Measurements from ENCODE around the gene TMEM225.
"Not testable (repeated sequence)": the region's sequence is repeated elsewhere in the genome, so short reads cannot be mapped to it uniquely, and the experiment has no call there.

Gene TMEM225, protein sequence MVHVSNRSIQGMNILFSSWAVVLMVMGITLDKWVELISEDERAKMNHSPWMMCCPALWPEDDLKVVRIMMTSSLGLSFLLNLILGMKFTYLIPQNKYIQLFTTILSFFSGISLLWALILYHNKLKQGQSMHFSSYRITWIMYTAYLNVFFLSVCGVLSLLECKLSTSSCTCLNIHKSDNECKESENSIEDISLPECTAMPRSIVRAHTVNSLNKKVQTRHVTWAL

DNA sequence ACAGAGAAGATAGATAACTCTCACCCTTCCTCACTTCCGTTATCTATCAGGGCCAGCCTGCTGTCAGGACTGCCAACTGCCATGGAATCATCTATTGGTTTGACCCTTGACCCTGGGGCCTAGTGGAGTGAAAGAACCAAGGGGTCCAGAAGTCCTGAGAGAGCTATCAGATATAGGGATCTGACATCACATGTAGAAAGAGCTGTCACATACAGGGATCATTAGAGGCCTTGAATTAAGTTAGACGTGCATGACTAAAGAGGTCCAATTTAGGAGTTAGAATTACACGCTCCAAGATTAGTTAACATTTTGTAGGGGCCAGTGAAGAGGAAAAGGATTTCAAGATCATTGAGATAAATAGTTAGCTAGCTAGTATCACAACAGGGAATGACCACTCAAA is at the start of gene TMEM225:
TSS of gene TMEM225 (minus strand) at position 101 of the 400 bp plus-strand sequence. CDS start 245 bp downstream, outside the sequence.
- DNase-seq, result no peak

DNA sequence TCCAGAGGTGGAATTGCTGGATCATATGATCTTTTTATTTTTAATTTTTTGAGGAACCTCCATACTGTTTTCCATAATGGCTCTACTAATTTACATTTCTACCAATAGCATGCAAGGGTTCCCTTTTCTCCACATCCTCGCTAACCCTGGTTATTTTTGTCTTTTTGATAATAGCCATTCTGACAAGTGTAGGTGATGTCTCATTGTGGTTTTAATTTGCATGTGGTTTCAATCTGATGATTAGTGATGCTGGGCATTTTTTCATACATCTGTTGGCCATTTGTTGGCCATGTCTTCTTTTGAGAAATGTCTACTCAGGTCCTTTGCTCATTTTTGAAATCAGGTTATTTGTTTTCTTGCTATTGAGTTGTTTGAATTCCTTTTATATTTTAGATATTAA is 38.6 kb upstream of the TMEM225 start:
- no peak for DNase-seq

DNA sequence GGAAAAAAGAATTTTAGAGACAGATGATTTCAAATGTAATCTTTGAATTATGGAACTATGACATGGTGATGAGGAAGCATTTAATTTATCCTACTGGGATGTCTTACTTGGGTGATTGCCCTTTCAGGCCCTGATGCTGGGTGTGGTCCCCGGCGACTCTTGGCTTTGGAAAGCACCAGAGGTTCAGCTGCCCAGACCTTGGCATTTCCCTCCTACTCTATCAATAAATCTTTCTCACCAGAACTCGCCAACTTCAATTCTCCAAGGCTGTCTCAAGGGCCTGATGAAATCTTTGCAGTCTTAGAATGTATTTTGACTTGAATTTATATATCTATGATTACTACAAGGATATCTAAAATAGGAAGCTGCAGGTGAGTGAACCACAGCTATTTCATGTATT is 35.5 kb upstream of the TMEM225 start:
- DNase-seq, result no peak

DNA sequence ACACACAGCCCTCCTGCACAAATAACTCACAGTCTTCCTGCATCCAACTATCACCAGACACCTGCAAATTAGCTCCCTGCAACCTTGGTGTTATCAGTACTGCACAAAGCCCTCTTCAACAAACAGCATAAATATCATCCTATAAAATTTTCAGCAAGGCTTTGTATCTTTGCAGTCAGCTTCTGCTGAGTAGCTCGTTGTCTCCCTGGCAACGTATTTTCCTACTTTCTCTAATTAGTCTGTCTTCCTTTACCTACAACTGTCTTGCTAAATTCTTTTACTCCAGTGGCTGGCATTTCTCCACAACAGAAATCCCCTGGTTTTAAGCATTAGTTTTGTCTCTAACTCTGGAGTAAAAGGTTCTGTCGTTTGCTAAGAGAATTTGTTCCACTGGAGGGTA is 20.4 kb upstream of the TMEM225 start:
- DNase-seq, result no peak

DNA sequence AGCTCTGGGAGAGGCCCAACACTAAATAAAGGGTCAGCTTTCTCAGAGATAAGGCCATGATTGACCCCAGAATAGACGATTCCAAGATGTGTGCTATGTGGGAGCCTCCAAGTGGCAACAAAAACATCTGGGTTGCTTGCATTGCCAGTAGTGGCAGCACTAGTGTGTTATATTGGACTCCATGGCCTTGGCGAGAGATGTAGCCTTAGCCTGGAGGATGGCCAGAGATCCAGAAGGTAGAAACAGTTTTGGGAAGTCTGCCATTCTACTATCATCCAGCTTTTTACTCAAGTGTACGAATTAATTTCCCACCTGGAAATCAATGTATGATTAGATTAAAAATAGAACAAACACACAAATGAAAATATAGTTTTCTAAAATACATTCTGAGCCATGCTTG is 19.5 kb upstream of the TMEM225 start:
- no peak for DNase-seq

DNA sequence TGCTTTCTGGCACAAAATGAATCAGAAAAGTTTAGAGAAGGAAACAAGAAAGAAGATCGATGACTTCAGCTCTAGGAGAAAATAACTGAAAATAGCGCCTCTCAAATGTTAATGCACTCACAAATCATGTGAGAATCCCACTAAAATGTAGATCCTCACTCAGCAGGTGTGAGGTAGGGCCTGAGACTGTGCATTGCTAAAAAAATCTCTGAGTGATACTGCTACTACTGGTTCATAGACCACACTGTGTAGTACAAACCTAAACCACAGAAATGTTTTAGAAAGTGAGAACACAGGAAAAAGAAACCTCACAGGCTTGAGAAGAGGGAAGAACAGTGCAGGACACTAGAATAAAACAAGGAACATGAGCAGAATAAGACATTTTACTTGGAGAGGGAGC is 18.5 kb upstream of the TMEM225 start:
- no peak for DNase-seq

DNA sequence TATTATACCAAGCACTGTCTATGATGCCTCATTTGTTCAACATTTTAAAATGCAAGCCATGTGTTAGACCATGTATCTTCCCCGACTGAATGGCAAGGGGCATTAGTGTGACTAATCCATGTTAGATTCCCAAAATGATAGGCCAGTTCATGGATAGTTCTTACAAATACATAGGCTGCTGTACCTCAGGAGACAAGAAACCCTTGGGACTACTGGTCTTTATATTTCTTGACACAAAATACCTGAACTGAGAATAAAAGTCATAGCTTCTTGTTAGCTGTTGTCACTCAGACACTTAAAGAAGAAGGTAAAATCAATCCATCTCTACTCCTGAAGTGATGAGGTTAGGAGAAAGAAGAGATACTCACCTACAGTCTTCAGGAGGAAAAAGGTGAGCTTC is 16.4 kb upstream of the TMEM225 start, which contains the start of gene OR8D4:
TSS of gene OR8D4 (plus strand) at position 301 of the 400 bp plus-strand sequence. CDS start 4,265 bp downstream, outside the sequence.
- no peak for DNase-seq

DNA sequence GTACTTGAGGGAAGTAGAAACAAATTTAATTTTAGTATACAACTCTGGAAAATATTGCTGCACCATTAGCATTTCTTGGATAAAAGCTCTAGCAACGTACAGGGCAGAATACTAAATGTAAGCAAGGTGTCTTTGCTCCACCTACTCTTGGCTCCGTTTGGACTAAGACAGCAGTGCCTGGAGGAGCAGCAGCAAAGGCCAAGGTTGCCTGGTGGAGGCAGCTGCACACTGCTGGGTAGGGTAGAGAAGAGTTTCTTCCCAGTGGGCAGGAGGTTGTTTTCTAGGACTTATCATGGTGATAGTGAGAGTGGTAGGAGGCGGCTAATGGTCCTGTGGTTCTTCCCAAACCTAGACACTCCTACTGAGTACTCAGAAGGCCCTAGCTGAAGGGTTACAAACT is 14.3 kb upstream of the TMEM225 start:
- DNase-seq, result no peak

DNA sequence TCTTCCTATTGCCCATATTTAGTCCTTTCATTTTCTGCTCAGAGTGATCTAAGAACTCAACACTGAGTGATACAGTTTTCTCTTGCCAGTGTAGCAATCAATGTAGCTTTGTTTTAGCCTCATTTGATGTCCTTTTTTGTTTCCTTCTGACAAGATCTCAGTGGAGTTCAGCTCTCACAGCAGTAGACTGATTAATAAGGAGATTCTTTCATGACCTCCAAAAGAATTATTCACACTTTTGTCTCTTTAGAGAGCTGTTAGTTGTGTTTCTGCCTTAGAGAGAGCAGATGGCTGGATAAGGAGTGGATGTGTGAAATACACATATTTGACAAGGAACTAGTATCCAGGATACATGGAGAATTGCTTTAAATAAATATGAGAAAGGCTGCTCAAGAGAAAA is 6.6 kb upstream of the TMEM225 start:
- DNase-seq, result no peak

DNA sequence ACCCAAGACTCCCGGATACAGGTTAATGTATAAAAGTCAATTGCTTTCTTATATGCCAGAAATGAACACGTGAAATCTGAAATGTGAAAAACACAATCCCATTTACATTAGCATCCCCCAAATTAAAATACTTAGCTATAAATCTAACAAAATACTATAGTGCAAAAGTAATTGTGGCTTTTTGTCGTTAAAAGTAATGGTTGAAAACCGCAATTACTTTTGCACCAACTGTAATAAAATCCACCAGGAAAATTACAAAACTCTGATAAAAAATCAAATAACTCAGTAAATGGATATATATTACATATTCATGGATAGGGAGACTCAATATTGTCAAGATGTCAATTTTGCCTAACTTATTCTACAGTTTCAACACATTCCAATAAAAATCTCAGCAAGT is 4.6 kb downstream of the TMEM225 start:
- no peak for DNase-seq

DNA sequence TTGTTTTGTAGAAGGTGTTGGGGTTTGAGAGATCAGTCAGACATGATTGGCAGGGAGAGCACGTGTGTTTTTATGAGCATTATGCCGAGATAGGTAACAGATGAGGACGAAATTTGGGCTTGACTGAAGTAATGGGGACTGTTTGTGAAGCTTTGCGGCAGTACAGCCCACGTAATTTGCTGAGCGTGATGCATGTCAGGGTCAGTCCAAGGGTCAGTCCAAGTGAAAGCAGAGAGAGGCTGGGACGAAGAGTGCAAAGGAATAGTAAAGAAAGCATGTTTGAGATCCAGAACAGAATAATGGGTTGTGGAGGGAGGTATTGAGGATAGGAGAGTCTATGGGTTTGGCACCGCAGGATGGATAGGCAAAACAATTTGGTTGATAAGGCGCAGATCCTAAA is 17.7 kb downstream of the TMEM225 start:
- DNase-seq, result not testable (repeated sequence)

DNA sequence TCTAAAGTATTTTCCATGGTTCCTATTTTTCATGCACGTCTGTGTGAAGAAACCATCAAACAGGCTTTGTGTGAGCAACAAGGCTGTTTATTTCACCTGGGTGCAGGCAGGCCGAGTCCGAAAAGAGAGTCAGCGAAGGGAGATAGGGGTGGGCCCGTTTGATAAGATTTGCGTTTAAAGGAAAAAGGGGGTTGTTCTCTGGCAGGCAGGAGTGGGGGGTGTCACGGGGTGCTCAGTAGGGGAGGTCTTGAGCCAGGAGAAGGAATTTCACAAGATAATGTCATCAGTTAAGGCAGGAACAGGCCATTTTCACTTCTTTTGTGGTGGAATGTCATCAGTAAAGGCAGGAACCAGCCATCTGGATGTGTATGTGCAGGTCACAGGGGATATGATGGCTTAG is 20.2 kb downstream of the TMEM225 start:
- not testable (repeated sequence) for DNase-seq

DNA sequence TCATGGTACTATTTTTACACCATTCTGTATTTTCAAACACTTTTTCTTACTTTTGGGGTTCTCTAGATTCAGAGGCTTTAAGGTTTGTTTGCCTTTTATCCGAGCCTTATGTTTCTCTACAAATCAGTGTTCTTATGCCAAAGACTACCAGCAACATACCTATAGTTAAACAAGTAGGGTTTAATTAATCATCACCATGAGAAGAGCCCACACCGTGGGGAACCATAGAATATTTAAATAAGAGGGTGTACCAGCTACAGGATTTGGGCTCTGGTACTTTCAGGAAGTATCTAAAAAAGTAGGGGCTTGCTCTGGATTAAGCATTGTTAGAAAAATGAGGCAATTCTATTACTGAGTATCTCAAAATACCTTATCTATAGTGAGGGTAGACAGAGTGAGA is 25.7 kb downstream of the TMEM225 start:
- DNase-seq, result no peak

DNA sequence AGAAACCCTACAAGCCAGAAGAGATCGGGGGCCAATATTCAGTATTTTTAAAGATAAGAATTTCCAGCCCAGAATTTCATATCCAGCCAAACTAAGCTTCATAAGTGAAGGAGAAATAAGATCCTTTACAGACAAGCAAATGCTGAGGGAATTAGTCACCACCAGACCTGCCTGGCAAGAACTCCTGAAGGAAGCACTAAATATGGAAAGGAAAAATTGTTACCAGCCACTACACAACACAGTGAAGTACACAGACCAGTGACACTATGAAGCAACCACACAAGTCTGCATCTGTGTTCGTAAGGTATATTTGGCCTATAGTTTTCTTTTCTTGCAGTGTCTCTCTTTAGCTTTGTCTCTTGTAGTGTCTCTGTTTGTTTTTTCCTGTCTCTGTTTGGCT is 29.0 kb downstream of the TMEM225 start:
- no peak for DNase-seq

DNA sequence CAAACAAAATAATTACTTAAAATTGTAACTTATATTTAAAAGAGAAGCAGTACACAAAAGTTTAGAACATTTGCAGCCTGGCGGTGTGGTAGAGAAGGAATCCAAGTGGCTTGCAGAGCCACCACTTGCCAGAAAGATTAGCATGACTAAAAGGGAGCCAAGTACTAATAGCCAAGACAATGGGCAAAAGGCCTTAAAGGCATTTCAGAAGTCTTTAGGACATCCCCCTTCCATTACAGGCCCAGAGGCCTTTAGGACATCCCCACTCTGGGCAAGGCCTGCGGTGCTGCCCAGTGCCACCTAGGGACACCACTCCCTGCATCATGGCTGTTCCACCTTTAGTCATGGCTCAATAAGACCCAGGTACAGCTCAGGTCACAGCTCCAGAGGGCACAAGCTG is 32.4 kb downstream of the TMEM225 start:
- no peak for DNase-seq

DNA sequence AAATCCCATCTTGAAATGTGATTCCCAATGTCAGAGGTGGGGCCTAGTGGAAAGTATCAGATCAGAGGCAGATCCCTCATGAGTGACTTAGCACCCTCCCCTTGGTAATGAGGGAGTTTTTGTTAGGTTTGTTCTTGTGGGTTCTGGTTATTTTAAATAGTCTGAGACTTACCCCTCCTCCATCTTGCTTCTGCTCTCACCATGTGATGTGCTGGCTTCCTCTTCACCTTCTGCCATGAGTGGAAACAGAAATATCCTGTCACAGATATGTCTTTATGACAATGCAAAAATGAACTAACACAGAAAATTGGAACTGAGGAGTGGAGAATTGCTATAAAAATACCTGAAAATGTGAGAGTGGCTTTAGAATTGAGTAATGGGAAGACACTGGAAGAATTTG is 33.1 kb downstream of the TMEM225 start:
- DNase-seq, result no peak

DNA sequence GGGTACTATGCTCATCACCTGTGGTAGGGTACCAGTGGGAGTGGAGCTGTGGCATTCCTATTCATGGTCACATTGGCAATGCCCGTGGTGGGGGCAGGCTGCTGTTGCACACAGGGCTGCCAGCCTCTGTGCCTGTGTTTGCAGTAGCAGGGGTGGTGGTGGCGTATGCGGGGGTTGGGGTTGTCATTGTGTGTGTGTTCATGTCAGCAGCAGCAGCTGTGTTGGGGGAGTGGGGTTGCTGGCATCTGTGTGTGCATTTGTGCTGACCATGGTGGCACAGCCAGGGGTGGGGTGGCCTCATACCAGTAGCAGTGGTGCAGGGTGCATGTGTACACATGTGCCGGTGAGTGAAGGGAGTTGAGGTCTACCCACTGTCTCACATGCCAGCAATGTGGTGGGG is 34.4 kb downstream of the TMEM225 start:
- DNase-seq, result no peak

DNA sequence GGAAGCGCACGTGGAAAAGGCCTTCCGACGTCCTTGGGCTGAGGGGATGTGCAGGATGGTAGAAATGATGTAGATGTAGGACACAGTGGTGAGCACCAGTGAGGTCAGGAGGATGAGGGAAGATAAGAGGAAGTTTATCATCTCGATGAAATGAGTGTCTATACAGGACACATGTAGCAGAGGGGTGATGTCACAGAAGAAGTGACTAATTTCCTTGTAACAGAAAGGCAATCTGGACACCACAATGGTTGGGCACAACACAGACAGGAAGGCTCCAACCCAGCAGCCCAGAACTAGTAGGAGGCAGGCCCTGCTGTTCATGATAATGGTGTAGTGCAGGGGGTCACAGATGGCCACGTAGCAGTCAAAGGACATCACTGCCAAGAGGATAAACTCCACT is 44.3 kb downstream of the TMEM225 start:
- no peak for DNase-seq

DNA sequence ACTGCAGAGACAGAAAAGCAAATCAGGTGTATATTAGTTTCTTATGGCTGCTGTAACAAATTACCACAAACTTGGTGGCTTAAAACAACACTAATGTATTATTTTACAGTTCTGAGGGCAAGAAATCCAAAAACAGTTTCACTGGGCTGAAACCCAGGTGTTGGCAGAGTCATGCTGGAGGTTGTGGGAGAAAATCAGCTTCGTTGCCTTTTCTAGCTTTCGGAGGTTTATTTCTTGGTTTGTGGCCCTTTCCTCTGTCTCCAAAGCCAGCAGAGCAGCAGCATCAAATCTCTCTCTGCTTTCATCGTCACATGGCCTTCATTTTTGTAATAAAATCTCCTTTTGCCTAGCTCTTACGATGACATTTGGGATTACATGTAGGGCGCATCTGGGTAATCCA is 46.3 kb downstream of the TMEM225 start:
- no peak for DNase-seq

DNA sequence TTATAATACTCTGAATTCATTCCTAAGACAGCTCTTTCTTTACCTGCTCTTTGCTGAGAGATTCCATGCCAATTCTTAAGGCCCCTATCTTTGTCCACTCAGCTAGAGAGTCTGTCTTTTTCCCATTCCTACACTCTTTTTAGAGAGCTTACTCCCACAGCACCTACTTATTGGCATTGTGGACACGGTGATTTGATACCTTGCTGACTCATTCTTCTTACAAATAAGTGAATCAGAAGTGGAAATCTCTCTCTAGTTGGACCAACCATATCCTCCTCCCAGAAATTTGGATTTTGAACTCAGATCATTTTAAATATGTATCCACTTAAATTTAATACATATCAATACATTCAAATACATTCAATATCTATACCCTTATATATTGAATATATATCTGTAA is 46.8 kb downstream of the TMEM225 start:
- DNase-seq, result no peak

DNA sequence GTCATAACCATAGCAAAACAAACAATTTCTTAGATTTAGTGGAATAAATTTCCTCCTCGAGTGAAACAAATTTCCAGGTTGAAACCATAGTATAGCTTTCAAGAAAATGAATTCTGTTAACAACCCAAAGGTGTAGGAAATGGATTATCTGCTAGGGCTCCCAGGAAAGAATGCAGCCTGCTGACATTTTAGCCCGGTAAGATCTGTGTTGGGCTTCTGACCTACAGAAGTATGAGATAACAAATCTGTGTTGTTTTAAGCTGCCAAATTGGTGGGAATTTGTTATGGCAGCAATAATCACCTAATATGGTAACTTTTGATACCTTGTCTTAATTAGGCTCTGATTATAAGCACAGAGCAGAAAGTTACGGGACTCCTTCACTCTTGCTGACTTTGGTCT is 47.3 kb downstream of the TMEM225 start:
- DNase-seq, result no peak

DNA sequence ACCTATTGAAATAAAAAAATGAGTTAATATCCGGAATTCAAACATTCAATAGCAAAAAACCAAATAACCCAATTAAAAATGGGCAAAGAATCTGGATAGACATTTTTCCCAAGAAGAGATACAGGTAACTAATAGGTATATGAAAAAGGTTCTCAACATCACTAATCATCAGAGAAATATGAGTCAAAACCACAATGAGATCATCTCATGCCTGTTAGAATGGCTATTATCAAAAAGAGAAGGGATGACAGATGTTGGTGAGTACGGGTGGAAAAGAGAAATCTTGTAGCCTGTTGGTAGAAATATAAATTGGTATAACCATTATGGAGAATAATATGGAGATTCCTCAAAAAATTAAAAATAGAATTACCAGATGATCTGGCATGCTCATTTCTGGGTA is 52.4 kb downstream of the TMEM225 start:
- no peak for DNase-seq

All from Kasumi-1 (cell line).